T-helper 2 cell treated with Interferon-gamma antibody and Interleukin-4, amounts not matched to agents 100 ng/mL and 5 ng/mL, for 36 hours (primary cell): Measurements from ENCODE around the gene ANKRD44. TPM values are rescaled to one million over a fixed set of nuclear protein-coding genes. Genes with fewer than 3 reads are reported as not detected.

Experiments used
- intact Hi-C: fragments of 100-400 bp; cut with micrococcal nuclease; formaldehyde crosslinking; loops from one replicate; pipeline ENCODE4 v1.15.1; 2023
- total RNA-seq: library from RNA; stranded (reverse); gene quantifications from 2 replicates; pipeline ENCODE4 v1.2.3, GENCODE V29; 2022

The ANKRD44 gene
- total RNA-seq, 1 donor from 2014 or later = 214 TPM

GRCh38 chr2:197296835-197297234 lies 13.7 kb downstream of the ANKRD44 start:
- intact Hi-C loops = loop anchor here (1.0 kb wide), 1 partner anchor 9 kb away; no protein-coding TSS in a partner anchor

DNA sequence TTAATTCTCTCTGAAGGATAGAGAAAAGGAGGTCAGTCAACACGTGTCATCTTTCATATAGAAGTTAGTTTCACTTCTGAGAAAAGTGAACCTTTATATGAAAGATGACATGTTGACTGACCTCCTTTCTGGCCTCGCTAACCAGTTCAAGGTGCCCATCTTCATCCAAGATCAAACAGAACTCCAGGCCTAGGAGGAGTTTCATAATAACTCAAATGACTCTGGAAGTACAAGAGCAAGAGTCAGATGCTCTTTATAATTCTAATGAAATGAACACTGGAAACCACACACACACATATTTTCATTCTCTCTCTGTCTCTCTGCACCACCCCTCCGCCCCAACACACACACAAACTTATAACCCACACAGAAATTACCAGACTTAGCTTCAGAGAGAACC lies 16.3 kb downstream of the ANKRD44 start:
- intact Hi-C loops = loop anchor here (1.0 to 2.0 kb wide), 2 partner anchors 14 to 37 kb away; no protein-coding TSS in a partner anchor

DNA sequence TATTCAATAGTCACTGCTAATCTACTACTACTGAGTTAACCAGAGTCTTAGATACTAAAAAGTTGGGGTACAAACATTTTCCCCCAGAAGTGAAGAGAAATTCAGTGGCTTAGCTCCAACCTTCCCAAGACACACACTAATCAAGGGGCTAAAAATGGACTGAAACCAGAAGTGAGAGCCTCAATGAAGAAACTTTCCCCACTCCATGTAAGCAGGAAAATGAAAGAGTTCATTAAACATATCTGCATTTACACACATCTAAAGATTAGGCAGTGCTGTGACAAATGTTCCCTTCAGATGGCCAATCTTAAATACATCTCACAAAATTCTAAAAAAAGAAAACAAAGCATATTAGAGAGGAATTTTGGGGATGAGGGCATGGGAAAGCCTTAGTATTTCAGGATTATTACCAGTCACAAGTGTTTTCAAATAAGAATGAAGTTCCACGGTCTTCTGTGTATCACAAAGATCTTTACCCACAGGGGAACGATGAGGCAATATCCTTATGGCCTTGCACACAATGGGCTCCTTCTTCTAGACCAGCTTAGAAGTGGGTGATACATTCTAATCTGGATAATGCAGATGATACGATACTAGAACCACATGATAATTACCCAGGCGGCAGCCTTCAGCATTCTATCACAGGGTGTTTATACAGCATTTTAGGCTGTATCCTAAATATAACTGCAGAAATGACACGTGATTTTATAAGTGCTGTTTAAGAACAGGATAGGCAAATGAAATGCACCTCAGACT lies 17.1 kb downstream of the ANKRD44 start:
- intact Hi-C loops = loop anchor here (1.0 to 2.0 kb wide), 3 partner anchors 15 to 94 kb away; no protein-coding TSS in a partner anchor

DNA sequence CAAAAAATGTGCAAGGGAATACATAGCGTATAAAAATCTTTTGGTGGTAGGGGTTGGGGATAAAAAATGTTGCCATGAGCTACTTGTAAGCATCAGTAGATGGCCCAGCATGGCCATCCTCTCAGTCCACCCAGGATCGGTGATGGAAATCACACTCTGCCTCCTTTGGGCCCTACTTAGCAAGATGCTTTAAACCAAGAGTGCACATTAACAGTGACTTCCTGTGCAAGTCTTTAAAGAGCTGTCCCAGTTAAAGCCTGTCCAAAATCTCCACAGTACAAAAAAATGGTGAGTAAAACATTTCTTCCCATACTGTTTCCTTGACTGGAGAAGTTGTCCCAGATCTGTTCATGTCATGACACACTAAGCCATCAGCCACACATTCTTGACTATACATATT lies 18.0 kb downstream of the ANKRD44 start:
- intact Hi-C loops = loop anchor here (1.0 kb wide), 1 partner anchor 93 kb away; no protein-coding TSS in a partner anchor

DNA sequence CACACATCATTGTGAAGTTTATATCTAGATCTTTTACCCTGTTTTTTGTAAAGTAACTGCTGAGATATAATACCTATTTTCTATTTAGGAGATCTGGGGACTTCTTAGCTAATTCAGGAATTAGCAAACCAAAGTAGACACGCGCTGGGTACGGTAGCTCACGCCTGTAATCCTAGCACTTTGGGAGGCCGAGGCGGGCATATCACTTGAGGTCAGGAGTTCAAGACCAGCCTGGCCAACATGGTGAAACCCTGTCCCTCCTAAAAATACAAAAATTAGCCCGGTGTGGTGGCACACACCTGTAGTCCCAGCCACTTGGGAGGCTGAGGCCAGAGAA lies 23.0 kb downstream of the ANKRD44 start:
- intact Hi-C loops = loop anchor here (2.0 kb wide), 1 partner anchor 25 kb away; no protein-coding TSS in a partner anchor

DNA sequence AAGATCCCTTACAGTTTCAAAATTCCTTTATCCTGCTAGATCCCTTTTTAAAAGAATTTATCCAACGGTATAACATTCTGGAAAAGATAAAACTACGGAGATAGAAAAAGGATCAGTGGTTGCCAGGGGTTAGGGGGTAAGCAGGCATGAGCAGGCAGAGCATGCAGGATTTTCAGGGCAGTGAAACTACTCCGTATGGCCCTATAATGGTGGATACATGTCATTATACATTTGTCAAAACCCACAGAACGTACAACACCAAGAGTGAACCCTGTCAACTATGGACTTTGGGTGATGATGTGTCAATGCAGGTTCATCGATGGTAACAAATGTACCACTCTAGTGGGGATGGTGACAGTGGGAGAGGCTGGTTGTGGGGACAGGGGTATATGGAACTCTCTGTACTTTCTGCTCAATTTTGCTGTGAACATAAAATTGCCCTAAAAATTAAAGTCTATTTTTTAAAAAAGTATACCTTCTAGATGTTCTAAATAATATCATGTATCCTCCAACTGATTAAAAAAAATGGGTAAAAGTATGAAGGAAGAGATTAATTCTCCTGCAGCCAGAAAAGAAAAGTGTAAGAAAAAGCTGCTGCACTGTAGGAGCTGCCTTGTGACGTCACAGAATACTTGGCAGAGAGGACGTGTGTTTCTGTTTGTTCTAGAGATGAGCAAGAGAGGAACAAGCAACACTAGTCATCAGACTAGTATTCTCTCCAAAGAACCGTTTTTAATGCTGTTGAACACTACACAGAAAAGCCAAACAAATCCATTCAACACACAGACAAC lies 23.6 kb downstream of the ANKRD44 start:
- intact Hi-C loops = loop anchor here (2.0 kb wide), 1 partner anchor 24 kb away; no protein-coding TSS in a partner anchor

DNA sequence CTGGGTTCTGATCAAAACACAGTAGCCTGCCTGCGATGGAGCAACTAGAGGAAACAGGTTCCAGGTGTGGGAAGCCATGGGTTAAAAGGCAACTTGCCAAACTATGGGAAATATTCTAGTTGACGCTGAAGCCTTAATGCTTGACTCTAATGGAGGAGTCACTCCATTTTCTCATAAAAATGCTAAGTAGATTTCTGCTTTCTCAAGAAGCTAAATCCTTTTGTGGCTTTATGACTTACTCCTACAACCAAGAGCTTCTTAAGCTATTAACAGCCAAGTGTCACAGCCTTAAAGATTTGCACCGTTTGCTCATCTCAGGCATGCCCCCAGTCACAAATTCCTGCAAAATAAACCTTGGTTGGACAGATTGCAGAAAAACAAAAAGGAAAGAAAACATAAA lies 25.2 kb downstream of the ANKRD44 start:
- intact Hi-C loops = no loop called here

DNA sequence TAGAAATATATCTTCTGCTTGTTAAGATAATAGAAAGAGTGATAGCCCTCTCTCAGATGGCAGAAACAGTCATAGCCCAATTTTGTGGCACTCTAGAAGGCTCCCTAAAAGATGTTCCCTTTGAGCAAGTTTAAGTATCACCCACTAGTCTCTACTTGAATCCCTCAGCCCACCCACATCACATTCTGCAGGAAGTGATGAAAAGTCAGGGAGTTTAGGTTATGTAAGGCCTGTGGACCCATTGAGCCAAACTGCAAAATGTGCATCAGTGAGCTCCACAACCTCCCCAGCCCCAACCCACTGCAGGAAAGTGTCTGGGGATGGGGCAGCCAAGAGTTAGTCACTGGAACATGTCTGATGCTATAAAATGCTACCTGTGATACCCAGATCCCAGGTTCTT lies 25.6 kb downstream of the ANKRD44 start:
- intact Hi-C loops = no loop called here

- intact Hi-C loops = no loop called here
Measured at GRCh38 chr2:197281421-197281820, 29.2 kb downstream of the ANKRD44 start.

- intact Hi-C loops = no loop called here
Measured at GRCh38 chr2:197280015-197280702, 30.4 kb downstream of the ANKRD44 start.

DNA sequence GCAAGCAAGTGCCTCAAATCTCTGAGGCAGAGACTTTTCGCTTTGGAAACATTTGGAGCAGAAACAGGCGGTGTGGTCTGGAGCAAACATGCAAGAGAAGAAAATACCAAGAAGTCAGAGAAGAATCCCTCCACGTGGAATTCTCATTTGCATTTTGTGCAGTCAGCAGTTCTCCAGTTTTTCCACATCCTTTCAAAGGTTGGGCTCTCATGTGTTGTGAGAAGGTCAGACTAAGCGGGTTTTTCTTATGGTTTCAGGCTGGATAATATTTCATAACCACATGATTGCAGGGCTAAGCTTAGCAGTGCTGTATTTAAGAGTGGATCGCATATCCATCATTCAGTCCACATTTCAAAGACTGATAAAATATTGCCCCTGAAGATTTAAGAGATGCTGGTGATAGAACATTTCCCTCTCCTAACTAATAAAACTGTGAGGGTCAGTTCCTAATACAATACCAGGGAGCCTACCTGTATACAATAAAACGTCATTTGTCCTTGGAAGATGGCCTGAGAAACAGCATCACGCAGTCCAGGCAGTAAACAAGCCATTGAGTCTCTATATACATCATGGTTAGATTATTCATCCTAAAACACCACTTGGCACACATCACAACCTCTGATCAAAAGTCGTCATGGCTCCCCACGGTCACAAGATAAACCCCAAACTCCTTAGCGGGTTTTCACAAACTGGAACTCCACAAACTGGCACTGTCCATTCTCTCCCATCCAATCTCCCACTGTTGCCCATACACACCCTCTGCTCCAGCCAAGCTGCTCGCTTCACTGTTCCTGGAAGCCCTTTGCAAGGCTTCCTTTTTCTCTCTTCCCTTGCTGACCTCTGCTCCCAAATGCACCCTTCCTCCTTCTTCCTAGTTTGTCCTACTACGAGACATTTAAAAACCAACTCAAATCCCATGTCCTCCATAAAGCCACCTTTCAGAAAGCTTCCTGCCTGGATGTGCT lies 31.5 kb downstream of the ANKRD44 start:
- intact Hi-C loops = no loop called here

DNA sequence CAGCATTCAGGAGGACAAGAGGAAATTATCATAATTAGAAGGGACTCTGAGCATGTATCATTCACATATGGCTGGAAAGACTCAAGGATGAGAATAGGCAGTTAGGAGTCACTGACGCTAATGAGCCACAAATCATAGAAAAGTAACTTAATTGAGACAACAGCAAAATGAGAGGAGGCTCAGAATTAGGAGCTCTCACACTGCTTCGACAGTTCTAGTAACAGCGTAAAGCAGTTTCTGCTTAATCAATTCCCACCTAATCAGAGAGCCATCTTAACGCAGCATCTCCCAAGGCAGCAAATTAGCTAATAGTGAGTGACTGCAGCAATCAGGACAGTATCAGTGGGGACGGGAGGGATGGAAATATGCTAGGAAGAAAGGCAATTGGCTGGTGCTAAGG lies 32.8 kb downstream of the ANKRD44 start:
- intact Hi-C loops = no loop called here

- intact Hi-C loops = no loop called here
Measured at GRCh38 chr2:197276156-197276555, 34.4 kb downstream of the ANKRD44 start.

GRCh38 chr2:197274937-197275336 lies 35.6 kb downstream of the ANKRD44 start:
- intact Hi-C loops = no loop called here

GRCh38 chr2:197274349-197274748 lies 36.2 kb downstream of the ANKRD44 start:
- intact Hi-C loops = no loop called here

DNA sequence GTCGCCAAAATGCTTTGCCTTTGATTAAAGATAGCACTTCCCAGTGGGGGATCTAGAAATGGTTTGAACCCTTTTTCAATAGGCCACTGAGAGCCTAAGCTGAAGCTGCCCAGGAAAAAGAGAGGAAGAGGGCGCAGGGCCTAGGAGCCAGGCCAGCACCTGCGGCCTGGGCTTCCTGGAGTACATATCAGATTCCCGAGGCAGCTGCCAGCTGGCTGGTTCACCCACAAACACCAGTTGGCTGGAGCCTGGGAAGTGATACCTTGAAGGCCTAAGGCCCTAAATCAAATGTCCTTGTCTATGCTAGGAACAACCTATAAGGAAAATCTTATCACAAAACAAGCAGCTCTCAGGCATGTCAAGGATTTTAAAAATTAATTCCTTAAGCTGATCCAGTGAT lies 37.1 kb downstream of the ANKRD44 start:
- intact Hi-C loops = no loop called here

DNA sequence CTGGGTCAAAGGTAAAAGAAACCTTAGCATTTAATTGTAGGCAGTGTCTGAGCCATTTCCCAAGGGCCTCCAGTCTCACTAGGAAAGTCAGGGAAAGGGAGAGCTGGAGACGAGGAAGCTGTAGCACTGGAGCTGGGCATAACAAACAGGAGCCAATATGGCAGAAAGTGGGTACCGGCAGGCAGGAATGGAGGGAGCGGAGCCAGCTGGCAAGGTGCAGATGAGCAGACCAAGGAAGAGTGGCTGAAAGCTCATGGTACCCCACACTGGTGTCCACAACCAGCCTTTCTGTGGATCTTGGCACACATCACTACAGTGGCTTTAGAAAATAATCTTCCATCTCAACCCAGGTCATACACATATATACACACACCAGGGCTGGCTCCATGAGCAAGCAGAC lies 40.0 kb downstream of the ANKRD44 start:
- intact Hi-C loops = no loop called here

DNA sequence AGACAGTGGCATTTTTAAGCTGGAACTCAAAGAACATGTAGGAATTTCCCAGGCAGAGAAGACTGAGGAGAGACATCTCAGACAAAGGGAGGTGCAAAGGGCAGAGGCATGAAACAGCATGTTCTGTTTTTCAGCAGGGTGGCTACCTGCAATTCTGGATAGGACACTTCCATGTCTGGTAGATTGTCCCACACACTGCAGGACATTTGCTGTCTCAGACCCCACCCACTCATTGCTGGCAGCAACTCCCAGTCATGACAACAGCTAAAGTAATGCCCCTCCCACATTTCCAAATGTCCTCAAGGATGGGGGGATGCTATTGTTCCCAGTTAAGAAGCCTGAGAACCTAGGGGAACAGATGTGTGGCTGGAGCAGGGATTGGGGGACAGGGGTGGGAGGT lies 40.8 kb downstream of the ANKRD44 start:
- intact Hi-C loops = no loop called here

DNA sequence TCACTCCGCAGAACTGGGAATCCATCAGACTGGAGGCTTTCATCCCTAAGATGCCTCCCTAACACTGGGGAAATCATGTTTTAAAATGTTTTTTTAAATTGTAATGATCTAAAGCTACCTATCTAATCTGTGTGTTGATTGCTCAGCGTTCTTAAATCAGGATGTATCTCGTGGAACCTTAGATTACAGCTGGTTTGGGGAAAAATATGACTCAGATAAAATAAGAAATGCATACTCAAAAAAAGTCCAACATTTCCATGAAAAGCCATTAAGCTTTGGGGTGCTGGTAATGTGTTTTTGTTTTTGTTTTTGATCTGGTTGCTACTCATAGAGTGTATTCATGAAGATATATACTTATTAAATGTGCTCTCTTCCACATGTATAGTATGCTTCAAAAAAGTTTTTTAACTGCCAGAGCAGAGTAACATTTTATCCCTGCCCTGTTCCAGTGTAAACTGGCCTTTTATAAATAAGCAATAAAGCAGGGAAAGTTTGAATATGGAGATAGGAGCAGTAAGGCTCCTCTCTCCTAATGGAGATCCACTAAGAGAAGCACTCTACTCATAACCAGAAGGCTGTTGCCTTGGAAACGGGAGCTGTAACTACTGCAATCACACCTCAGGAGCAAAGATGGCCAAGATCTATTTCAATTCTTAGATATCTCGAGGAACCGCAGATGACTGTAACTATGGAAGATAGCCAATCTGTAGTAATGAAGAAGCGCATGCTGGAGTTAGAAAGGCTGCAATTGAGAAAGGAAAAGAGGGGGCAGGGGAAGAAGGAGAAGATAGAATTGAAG lies 41.6 kb downstream of the ANKRD44 start:
- intact Hi-C loops = no loop called here

- intact Hi-C loops = loop anchor here (1.0 kb wide), 1 partner anchor 10 kb away; no protein-coding TSS in a partner anchor
Measured at GRCh38 chr2:197266477-197266876, 44.1 kb downstream of the ANKRD44 start.
